GM19023 (cell line): Measurements from ENCODE around the gene FLAD1.

Experiments
- ATAC-seq: cut with Tn5 transposase; IDR thresholded peaks from one replicate; pipeline ENCODE4 v1.9.1; 2021; ENCODE audit warnings: mild to moderate bottlenecking, moderate library complexity; ENCODE audit not compliant: unreplicated experiment

Gene FLAD1

DNA sequence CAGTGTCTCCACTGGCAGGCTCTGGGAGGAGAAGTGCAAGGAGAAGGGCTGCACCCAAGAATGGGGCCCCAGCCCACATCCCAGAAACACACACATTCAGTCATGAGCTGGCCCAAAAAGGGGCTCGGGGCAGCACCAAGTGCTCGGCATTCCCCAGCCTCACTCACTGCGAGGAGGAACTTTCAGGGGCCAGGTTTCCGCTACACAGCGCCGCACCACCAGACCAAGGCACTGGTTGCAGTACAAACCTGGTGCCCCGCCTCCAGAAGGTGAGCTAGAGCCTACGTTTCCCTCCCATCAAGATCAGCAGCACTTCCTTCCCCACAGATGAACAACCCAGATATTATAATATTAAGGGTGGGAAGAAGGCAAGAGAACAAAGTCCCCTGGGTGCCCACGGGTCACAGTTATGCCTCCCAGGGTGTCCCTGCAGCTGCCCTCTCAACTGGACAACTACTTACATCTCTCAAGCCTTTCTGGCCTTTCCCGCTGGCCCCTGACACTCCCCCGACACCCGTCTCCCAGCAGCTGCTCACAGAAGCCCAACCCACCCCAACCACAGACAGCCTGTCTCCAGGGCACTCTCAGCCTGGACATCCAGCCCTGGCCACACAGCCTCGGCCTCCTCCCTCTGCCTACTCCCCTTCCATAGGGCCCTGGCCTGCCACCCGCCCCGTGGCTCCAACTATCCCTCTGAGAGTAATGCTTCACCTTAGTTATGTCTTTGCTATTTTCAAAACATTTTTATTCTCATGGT, 31.1 kb upstream of the FLAD1 start:
- ATAC-seq = no peak

DNA sequence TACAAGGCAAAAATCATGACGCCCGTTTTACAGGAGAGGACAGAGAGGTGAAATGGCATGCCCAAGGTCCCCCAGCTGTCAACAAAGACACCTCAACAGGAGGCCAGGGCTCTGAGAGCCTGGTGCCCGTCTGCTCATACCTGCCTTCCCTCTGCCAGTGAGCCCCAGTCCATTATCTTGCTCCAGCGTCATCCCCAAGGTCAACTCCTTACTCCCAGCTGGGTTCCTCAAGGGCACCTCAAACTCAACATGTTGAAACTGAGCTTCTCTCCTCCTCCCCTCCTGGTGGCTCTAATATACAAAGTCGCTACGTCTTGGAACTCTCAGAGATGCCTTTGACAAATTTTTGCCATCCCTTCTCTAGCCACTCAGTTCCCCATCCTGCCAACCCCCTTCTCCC, 30.5 kb upstream of the FLAD1 start:
- no peak for ATAC-seq

DNA sequence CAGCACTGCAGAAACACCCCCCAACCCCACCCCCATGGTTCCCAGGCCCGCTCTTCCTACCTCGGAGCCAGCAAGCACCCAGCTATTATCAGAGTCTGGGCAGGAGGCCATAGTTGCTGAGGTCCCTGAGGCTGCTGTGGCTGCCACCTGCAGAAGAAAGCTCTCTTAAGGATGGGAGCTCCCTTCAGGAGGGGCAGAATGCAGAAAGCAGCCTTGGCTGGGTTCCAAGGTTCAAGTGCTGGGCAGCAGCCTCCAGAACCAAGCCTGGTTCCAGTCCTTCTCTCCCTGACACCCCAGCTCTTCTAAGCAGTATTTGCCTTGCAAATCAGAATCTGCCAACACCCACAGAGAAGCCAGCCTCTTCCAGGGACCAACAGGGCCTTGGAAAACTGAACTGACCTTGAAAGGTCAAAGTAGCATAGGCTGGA, 29.5 kb upstream of the FLAD1 start:
- no peak for ATAC-seq

DNA sequence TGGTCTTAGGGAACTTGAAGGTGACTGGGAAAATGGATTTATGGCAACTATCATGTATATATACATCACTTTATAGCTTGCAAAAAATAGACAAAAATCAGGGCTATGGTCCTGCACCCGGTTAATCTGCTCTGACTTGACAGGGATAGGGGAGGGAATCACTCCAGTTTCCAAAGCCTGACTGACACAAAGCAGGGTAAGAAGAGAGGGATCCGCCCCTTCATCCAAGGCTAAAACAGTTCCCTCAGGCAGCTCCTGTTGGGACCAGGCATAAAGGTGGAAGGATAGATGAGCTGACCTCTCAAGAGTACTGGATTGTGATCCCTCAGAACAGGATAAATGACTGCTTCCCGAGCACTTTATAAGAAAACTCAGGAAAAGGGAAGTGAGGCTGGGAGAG, 28.6 kb upstream of the FLAD1 start:
- no peak for ATAC-seq

DNA sequence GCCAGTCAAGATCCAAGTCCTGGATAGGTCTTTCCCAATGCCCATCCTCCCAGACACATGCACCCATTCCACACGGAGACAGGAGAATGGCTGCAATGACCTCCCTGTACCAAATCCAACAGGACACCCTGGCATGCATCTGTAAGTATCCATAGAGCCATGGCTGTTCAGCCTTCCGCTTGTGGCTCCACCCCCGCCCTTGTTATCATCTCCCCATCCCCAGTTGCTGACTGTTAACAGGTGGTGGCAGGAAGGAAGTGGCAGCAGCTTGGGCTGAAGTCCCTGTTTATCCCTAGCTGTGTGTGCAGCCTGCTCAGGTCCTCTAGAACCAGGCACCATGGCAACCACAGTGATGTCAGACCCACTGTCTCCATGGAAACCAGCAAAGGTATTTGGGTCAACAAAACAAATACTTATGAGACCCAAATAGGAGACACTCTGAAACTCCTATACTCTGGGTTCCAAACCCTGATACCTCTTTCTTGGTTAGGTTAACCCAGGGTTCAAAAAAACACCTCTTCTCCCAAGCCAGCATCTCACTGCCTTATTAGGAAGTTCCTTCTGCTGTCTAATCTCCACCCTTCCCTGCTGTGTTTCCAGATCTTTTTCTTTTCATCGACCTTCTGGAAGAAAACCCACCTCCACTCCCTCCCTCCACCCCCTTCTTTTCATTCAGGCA, 28.0 kb upstream of the FLAD1 start:
- ATAC-seq = peak; percentile 59

DNA sequence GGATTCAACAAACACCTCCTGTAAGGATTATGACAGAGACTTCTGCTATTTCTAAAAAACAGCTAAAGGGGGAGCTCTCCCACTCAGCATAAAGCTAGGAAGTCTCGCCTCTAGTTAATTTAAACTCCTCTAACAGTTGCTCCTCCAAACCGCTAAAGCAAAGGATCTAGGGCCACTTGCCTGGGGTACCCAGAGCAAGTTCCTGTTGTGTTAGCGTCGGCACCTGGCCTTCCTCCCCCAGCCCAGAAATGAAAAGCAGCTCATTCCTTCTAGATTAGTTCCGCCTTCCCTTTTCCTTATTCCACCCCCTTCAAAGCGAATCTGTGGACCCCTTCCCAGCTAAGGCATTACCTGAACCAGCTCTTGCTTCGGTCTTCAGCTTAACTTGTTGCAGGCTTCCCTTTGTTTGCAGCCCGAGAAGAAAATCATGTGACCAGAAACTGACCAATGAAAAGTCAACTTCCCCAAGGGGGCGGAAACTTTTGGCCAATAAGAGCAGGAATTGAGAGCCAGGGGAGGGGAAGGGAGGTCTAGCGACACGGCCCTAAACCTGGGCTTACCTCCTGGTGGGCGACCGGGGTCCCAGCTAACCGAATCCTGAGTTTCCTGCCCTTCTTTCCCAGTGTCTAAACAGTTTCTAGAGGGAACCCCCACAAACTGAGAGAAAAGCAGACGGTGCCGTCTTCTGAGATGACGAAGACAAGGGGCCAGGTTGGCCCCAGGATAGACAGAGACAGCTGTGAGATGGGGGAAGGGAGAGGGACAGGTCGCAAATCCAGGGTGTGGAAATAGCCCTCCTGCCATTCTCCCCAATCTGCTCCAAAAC, 27.2 kb upstream of the FLAD1 start, which contains the start of gene PBXIP1:
Gene PBXIP1 (minus strand): TSS at position 382 of the 826 bp plus-strand sequence. CDS start 2,378 bp downstream, outside the sequence.
- ATAC-seq = peak; percentile 68

DNA sequence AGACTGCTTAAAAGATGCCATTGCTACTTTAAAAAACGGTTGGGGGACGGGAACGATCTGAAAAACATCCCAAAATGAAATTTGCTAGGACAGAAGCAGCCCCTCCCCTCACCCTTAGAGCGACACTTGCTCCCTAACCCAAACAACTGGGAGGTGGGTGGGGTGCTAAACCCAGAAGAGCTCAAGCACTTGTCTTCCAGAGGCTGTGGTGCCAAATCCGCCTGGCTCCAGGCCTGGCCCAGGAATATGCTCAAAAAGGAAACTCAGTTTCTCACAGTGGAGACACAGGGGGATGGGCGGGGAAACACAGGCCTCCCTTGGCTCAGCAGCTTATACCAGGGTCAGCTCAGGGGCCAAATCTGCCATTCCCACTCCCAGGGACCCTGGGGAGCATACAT, 26.6 kb upstream of the FLAD1 start:
- no peak for ATAC-seq

DNA sequence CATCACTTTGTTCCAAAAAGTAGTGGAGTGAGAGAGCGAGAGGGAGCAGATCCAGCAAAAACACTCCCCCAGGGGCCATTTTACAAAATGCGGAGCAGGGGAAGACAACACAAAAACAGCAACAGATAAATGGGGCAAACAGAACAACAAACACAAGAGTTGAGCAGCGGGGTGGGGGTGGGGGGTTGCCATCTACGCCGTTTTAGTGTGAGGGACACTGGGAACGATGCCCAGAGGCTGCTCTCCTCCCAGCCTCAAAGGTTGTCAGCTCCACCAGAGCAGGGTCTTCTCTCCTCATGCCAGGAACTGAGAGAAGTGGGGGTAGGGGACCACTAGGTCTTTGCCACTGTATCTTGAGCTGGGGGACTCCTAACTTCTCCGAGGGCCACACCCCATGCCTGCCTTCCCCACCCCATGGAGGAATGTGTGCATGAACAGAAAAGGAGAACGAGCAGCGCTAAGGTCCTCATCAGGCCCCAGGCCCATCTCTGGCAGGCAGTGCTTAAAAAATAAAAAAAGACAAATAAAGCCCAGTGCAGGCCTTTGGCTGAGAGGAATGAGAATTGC, 26.0 kb upstream of the FLAD1 start:
- no peak for ATAC-seq

DNA sequence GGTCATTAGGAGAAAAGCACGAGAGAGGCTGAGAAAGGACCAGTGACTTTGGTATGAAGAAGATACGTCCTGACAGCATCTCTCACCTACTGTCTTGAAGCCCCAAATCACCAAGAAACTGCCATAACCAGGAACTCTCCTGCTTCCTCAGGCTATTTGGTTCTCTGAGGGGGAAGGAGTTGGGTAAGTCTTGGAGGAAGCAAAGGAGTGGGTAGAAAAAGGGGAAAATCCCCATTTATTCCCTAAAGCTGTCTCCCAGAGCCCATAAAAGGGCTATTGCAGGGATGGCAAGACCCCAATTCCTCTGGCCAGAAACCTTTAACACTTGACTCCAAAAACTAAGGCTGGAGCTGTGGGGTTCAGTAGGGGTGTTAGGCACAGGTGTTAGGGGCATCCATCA, 25.1 kb upstream of the FLAD1 start:
- no peak for ATAC-seq

DNA sequence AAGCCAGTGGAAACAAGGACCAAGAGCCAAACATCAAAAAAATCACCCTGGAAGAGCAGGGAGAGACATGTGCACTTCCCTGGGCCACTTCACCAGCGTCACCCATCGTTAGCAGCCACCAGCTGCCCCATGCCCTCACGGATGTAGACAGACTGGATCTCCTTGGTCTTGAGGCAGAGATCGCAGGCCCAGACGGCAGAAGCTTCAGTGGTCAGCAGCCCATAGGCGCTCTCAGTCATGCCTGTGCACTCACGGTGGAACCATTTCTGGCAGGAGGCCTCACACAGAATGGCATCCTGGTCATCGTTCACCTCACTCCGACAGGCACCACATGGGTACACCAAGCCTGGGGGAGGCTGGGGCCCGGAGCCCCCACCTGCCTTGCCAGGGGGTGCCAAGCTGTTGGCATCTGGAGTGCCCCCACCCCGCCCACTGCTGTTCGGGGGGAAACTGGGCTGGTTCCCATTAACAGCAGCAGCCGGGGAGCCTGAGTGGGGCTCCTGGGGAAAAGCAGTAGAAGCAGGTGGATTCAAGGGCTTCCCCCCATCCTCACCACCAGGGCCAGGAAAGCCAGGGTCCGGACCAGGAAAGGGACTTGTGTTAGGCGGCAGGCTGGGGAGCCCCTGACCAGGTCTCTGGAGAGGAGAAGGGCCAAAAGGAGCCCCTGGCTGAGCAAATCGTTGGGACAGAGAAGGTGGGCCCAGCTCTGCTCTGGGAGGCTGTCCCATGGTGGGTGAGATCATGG, 24.3 kb upstream of the FLAD1 start:
- no peak for ATAC-seq

DNA sequence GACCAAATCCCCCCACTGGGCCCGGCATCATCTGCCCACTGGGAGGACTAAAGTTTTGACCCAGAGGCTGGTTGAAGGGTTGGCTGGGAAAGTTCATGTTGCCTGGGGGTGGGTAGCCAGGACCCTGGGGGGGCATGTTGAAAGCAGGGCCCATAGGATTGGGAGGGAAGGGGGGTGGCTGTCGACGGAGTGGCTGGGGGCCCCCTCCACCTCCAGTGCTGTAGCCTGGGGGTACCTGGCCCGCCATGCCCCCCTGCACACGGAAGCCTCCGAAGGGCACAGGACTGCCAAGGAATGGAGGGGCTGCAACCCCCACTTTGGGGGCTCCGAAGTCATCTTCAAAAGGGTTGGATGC, 23.7 kb upstream of the FLAD1 start:
- no peak for ATAC-seq

DNA sequence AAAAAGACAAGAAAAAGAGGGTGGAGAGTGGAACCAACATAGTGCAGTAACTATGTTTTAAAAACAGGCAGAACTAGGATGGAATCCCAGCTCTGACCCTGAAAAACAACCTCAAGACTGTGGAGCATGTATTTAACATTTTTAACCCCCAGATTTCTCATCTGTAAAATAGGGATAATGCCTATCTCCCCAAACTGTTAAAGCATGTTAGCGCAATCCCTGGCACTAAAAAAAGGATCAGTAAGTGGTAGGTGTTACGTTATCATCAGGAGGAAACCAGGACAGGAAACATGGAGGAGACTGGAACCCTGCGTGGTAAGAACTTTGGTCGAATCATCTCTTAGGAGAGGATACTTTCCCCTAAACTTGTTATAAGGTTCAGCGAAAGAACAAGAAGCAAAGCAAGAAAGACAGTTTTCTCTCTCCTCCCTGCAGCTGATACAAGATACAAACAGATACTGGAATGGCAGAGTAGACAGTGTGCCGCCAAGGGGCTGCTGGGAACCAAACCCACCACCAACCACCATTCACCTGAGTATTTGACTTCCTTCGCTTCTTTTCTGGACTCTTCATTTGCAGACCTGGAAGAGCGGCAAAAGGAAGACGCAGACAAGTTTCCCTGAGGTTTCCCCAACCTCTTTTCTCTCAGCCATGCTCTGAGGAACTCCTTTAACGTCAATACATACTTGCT, 22.6 kb upstream of the FLAD1 start:
- ATAC-seq = no peak

DNA sequence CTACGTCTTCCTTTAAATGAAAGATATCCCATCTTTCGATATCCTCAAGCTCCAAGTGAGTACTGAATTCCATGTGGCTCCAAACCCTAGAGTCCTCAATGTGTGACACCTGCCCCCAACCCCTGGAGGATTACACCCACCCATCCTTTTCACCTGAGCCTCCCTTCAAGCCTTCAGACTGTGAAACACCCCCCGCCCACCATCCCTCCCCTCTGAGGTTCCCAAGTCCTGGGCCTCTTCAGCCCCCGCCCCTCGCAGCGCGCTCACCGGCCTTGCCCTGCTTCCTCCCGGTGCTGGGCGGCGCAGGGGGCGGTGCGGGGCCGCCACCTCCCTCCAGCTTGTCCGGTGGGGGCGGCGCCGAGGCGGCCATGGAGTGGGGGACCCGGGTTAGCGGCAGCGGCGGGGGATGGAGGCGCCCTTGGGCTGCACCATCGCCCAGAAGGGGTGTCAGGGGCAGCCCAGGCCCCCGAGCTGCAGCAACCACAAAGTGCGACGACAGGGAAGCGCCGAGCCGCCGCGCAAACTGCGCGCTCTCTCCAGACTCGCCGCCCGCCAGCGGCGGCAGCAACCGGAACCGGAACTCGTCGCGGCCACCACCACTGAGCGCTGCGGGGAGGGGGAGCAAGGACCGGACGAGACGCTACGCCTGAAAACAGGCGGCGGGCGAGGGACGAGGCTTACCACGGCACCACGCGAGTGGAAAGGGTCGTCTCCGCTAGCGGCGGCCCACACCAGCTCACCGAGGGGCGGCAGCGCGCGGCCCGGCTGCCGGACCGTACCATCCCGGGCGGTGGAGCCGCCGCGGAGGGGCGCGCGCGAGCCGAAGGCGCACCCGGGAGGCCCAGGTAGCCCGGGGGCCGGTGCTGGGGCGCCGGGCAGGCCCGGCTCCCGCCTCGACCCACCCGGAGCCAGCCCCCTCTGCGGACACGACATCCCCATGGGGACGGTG, 21.7 kb upstream of the FLAD1 start, which contains the start of gene PYGO2:
Gene PYGO2 (minus strand): TSS at position 576 of the 949 bp plus-strand sequence. CDS start 206 bp downstream, at position 370.
- ATAC-seq = peak; percentile 77

DNA sequence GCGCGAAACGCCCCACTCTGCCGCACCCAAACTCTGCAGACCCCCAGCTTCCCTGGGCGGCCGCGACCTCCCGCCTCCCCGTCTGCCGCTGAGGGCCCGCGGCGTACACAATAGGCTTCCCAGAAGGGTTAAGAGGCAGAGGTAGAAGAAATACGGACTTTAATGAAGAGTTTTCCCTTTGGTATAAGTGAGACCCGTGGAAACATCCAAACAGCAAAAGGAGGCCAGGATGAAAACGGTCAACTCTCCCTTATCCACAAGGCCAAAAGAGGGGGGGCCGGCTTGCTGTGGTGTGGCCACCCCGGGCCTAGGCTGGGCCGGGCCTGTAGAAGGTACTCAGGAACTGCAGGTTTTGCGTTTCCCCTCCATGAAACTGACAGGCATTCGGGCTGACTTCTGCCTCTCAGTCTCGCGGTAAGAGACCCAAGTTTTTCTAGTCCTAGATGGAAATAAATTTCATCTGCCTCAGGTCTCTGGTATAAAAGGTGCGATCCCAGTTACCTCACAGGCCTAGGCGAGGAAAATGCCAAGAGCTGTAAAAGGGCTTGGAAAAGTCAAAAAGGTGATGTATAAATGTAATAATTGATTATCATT, 20.9 kb upstream of the FLAD1 start:
- ATAC-seq = no peak

DNA sequence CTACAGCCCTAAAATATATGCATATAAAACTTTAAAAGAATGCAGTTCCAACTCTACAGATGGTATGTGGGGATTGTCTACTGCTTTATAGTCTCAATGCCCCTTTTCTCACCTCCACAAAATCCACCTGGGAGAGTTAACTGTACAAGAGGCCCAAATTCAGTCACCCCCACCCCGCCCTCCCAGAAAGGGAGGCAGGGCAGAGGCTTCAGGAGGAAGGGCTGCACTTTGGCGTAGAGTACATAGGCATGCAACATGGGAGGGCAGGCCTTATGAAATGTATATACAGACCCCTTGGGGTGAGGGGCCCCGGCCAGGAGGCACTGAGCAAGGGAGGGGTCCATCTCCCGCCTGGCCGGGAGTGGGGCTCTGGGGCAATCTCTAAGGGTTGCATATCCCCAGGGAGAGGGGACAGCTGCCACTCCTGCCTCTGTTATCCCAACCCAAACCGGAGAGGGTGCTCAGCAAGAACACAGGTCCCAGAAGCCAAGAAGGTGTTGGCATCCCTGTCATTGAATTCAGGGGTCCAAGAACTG, 20.3 kb upstream of the FLAD1 start:
- no peak for ATAC-seq

DNA sequence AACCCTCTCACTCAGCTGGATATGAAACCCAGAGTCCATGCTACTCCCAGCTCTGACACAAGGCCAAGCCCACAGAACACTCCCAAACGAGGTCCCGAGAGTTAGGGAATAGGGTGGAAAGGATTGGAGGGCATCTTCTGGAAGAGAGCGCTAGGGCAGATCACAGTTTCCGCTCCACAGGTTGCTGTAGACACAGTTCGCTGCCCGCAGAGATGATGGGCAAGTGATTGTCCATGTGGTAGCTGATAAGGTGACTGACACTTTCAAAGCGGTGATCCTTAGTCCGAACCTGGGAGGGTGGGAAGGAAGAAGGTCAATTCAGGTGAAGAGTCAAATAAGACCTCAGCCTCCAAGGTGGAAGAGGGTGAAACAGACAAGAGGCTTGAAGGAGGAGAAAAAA, 19.5 kb upstream of the FLAD1 start:
- ATAC-seq = no peak

DNA sequence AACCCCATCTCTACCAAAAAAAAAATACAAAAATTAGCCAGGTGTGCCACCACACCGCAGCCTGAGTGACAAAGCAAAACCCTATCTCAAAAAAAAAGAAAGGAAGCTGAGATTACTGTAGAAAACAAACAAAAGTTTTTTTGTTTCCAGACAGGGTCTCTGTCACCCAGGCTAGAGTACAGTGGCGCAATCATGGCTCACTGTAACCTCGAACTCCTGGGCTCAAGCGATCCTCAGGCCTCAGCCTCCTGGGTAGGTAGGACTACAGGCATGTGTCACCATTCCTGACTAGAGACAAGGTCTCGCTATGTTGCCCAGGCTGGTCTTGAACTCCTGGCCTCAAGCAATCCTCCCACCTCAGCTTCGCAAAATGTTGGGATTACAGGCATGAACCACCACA, 18.8 kb upstream of the FLAD1 start:
- ATAC-seq = no peak

DNA sequence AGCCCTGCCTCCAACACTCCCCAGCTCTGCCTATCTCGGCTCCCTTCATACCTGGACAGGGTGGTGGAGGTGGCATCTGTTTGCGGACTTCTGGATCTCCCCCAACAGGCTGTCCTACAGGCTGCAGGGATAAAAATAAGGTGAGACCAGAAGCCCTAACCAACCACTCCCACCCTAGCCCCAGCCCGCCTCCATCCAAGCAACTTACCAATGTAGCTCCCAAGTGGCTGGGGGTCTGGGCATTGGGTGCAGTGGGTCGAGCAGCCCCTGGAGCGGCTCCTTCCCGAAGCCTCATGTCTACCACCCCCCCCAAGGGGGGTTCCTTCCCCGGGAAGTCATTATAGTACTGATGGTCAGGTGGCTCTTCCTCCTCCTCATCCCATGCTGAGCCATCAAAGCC, 17.0 kb upstream of the FLAD1 start:
- ATAC-seq = no peak
